CD4-positive, alpha-beta T cell treated with Interferon gamma for 1 hour (primary cell): ENCODE data around the gene CFAP107.
"Not testable (repeated sequence)": the region's sequence is repeated elsewhere in the genome, so short reads cannot be mapped to it uniquely, and the experiment has no call there.

Source experiments
- DNase-seq: peaks from one replicate; pipeline ENCODE4 v3.0.0-alpha.2; 2020

Gene CFAP107

DNA sequence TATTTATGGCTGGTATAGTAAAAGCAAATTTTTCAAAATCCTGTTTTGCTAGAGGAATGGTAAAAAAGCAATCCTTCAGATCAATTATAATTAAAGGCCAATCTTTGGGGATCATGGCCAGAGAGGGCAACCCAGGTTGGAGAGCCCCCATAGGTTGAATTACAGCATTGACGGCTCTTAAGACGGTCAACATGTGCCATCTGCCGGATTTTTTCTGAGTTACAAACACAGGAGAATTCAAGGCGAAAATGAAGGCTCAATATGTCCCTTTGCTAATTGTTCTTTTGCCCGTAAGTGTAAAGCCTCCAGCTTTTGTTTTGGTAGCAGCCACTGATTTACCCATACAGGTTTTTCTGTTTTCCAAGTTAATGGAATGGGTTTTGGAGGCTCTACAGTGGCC is 35.5 kb downstream of the CFAP107 start:
- not testable (repeated sequence) for DNase-seq

DNA sequence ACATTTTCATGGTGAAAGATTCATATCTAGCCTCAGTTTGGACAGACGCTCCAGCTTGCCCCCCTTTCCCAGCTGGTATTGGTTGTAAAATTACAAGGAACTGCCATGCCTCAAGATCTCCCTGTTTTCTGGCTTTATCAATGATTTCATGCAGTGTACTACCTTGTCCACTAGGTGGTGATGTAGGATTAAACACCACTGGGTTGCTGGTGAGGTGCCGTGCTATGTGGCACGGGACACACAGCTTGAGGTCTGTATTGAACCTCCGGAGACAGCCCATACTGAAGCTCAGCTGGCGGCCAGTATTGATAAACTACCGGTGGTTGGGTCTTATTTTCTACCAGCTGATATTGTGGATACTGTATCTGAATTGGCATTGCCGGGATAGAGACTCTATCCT is 37.8 kb downstream of the CFAP107 start:
- not testable (repeated sequence) for DNase-seq

DNA sequence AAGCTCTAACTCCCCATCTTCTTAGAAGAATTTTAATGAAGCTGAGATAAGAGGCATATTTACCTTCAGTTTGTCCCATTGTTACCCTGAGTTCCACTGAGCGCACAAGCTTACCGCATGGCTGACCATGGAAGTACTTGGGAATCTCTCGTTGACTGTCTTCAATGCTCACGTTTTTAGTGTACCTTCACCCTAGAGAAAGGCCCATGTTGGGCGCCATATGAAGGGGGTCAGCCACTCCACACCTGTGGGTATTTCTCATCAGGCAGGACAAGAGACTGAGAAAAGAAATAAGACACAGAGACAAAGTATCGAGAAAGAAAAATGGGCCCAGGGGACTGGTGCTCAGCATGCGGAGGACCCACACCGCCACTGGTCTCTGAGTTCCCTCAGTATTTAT is 38.7 kb downstream of the CFAP107 start:
- not testable (repeated sequence) for DNase-seq

DNA sequence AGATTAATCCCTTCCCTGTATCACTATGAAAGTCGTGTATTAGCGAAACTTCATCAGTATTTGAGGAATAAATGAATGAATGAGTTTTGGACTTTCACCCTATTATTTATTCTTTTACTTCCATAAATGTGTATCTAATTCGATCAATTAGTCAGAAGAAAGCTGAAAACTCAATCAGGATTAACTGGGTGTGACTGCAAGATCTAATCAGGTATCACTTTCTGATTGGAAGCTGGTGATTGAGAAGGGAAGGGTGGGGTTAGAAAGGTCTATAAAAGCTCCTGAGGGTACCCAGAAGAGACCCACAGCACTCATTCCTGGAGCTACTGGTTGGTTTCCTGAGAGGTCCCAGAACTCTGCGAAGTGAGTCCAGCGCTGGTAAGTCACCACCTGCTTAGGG is 45.1 kb downstream of the CFAP107 start, which contains the start of gene PRAMEF1:
Gene PRAMEF1, plus strand, starts transcription at position 301 of the 400 bp plus-strand sequence. CDS start 1,831 bp downstream, outside the sequence.
- not testable (repeated sequence) for DNase-seq

DNA sequence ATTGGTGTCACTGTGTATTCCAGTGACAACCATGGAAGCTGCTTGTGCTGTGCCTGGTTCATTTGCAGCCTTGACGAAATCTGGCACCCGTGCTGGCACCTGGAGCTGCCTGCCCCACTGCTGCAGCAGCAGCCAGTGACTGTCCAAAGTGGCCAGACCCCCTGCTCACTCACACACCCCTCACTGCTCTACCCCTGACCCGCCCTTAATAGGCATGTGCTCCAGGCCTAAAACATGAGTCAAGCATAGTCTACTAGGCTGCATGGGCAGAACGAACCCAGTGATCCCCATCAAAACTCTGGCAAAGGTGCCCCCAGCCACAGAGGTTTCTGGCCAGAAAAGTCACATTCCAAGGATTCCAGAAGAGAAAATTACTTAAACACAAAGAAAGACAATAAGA is 52.9 kb downstream of the CFAP107 start:
- DNase-seq = no peak

DNA sequence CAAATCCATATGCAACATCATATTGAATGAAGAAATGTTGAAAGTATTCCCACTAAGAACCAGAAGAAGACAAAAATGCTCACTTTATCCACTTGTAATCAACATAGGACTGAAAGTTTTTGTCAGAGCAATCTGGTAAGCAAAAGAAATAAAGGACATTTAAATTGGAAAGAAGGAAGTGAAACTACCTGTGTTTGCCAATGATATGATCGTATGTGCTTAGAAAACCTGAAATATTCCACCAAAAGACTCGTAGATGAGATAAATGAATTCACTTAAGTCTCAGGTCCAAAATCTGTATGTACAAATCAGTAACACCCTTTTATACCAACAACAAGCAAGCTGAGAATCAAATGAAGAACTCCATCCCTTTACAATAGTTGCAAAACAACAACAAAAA is 53.7 kb downstream of the CFAP107 start:
- DNase-seq = no peak

DNA sequence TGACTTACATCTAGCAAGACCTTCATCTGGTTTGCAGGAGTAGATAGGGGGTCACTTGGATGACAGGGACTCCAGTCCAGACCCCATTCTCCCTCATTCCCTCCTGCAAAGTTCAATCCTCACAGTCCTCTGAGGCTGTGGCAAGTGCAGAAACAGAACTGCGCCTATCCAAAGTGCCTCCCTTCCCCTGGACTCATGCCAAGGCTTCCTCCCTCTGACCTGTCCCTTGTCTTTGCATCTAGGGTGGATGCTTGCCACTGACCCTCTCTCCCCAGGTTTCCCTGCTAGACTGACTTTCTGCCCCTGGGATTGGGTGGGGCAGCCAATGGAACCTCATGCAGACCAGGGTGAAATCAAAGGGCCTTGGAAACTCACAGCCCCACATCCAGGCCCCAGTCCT is 63.9 kb downstream of the CFAP107 start:
- no peak for DNase-seq

DNA sequence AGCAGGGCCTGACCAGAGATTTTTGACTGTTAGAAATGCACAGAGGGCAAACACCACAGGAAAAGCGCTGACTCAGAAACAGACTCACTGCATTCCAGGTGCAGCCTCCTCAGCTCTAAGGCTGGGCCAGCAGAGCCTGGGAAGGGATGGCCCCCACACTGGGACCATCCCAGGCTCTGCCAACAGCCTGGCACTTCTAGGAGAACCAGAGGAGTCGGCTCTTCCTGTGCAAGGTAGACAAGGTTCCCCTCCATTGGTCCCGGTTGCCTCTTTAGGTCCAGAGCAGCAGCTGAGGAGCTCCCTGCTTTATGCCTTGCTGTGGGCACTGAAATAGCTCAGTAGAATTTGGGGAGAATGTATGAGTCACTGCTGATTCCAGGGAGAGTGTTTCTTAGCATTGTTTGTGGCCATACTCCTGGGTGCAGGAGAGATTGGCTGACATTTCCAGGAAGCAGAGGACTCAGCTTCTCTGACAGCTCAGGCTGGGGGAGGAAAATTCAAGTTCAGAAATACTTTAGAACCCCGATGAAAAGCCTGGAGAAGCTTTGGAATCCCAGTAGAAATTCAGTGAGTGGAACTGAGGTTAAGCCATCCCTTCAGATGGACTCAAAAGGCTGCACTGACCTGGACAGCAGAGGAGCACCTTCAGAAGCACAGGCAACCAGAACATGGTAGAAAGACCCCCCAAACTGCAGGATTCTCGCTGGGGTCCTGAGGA is 64.8 kb downstream of the CFAP107 start:
- DNase-seq = no peak

DNA sequence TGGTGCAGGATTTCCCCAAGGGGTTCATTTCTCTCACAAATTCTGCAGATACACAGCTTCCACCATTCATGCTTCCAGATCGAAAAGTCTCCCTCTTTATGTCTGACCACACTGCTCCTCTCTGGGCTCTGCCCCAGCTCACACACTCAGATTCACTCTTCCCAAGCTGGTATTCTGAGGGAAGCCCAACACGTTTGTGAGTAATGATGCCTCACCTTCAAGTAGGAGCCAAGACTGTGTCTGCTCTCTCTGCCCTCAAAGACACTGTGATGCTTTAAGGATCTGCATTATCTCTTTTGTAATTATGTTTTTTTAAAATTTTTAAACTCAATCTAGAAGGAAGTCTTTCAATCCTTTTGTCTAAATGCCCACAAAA is 65.4 kb downstream of the CFAP107 start:
- DNase-seq = no peak
